Stimulated activated CD4-positive, alpha-beta T cell treated with anti-CD3 and anti-CD28 coated beads, Interleukin-4, amount 100 ng/mL, for 4 hours (primary cell): ENCODE data around the gene MYBPHL.
A peak's percentile ranks its signal among the peaks of the same experiment; 100 is the strongest.

Experiments
- DNase-seq, 2 experiments: peaks; one replicate each; pipeline ENCODE4 v3.0.0-alpha.2; 2020

The MYBPHL gene

DNA sequence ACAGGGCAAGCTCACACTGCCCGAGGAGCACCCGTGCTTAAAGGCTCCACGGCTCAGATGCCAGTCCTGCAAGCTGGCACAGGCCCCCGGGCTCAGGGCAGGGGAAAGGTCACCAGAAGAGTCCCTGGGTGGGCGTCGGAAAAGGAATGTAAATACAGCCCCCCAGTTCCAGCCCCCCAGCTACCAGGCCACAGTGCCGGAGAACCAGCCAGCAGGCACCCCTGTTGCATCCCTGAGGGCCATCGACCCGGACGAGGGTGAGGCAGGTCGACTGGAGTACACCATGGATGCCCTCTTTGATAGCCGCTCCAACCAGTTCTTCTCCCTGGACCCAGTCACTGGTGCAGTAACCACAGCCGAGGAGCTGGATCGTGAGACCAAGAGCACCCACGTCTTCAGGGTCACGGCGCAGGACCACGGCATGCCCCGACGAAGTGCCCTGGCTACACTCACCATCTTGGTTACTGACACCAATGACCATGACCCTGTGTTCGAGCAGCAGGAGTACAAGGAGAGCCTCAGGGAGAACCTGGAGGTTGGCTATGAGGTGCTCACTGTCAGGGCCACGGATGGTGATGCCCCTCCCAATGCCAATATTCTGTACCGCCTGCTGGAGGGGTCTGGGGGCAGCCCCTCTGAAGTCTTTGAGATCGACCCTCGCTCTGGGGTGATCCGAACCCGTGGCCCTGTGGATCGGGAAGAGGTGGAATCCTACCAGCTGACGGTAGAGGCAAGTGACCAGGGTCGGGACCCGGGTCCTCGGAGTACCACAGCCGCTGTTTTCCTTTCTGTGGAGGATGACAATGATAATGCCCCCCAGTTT lies 56.1 kb downstream of the MYBPHL start:
- DNase-seq, result no peak

- DNase-seq, result no peak
Measured at GRCh38 chr1:109249654-109250401, 57.0 kb downstream of the MYBPHL start.

DNA sequence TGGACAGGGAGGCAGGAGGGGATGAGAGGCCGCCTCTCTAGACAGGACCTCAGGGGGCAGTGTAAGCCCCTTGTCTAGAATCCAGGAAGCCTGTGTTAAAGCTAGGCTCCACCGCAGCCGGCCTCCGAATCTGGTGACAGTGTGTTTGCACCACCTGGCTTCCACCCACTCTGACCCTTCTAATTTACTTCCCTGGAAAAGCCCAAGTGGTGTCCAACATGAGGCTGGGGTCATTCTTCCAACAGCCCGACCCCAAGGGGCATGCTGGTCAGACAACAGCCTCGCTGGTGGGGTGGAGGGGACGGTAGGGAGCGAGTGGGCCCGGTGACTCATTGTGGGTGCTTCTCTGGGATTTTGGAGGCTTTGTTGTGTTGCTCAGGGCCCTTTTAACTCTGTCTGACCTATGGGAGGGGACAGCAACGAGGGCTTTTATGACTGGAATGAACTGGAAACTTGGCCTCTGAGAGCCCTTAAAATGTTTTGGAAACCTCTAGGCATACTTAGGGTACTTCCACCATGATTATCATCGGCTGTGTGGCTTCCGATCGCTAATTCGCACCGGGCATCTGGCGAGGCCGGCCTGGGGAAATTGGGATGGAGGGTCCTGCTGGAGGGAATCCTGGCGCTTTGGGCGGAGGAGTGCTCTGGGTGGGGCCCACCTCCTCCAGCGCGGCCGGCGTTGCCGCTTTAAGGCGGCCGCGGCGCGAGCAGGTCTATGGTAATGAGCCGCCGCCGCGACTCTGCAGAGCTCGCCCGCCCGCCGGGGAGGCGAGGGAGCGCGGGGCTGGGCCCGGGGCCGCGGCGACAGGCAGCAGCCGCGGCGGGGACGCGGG lies 57.8 kb downstream of the MYBPHL start, which contains the start of gene CELSR2:
TSS of gene CELSR2 (plus strand) at position 743 of the 833 bp plus-strand sequence. CDS start 541 bp downstream, outside the sequence.
- peak; percentile 28 to 59 for DNase-seq

- DNase-seq, result no peak
Measured at GRCh38 chr1:109248444-109248796, 58.4 kb downstream of the MYBPHL start.

GRCh38 chr1:109247401-109248365 lies 59.1 kb downstream of the MYBPHL start:
- DNase-seq, result no peak

GRCh38 chr1:109246141-109246551 lies 60.7 kb downstream of the MYBPHL start:
- no peak for DNase-seq

- no peak for DNase-seq
Measured at GRCh38 chr1:109243860-109244552, 62.8 kb downstream of the MYBPHL start.

GRCh38 chr1:109243221-109243620 lies 63.6 kb downstream of the MYBPHL start:
- no peak for DNase-seq

DNA sequence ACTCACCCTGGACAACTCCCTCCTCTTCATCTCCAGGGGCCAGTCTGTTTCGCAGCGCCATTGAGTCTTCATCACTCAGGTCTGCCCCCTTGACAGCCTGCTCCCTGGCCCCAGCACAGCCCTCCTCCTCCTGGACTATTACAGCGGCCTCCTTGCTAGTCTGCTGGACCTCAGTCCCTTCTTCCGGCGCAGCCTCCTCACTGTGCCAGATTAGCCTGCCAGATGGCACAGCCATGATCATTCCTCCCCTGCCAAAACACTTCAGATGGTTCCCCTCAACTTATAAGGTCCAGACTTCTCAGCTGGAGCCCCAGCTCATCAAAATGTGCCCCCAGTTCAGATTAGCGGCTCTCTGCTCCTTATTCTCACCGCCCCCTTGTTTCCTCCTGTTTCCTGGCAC lies 64.4 kb downstream of the MYBPHL start:
- DNase-seq, result no peak
